Natural killer cell (primary cell): Measurements from ENCODE around the gene KCNB1. TPM values are rescaled to one million over a fixed set of nuclear protein-coding genes. Genes with fewer than 3 reads are reported as not detected.
A peak's percentile ranks its signal among the peaks of the same experiment; 100 is the strongest.

ENCODE experiments used
- ATAC-seq, 3 donors: fragments of 150-1000 bp in 2 of 3; fragments of 200-7000 bp in 1 of 3; cut with Tn5 transposase; 1 replicate in 1 of 3; 2 replicates in 2 of 3; pipeline ENCODE4 v1.10.0; 2021; ENCODE audit warnings: mild to moderate bottlenecking in 2 of 3, moderate library complexity in 2 of 3
- DNase-seq, 2 donors: peaks; one replicate each; pipeline versions ENCODE4 v3.0.0 to v3.0.0-alpha.2; 2013 to 2021; ENCODE audit warnings: mixed read lengths in 1 of 2
- H3K27ac ChIP-seq: one replicate; pipeline ENCODE4 v1.5.1; 2013; ENCODE audit warnings: mild to moderate bottlenecking, low read length
- H3K27me3 ChIP-seq: one replicate; pipeline ENCODE4 v1.6.1; 2013; ENCODE audit warnings: low read length; ENCODE audit not compliant: control insufficient read depth, insufficient read depth
- H3K36me3 ChIP-seq: one replicate; pipeline ENCODE4 v1.6.1; 2013; ENCODE audit warnings: low read length; ENCODE audit not compliant: control insufficient read depth, insufficient read depth
- H3K4me1 ChIP-seq: one replicate; pipeline ENCODE4 v1.6.1; 2013; ENCODE audit warnings: low read length; ENCODE audit not compliant: control insufficient read depth, insufficient read depth
- H3K4me3 ChIP-seq: one replicate; pipeline ENCODE4 v1.5.1; 2013; ENCODE audit warnings: low read length
- H3K9me3 ChIP-seq: one replicate; pipeline ENCODE4 v1.6.1; 2013; ENCODE audit warnings: low read length; ENCODE audit not compliant: control insufficient read depth, insufficient read depth
- H3K27ac Mint-ChIP-seq, 2 donors: one replicate each; pipeline ENCODE4 v1.8.0; 2022; ENCODE audit warnings: mild to moderate bottlenecking in 2 of 2, mixed read lengths in 2 of 2, moderate library complexity in 1 of 2
- H3K27me3 Mint-ChIP-seq, 2 donors: one replicate each; pipeline ENCODE4 v1.8.0; 2022; ENCODE audit warnings: low read depth in 2 of 2, mixed read lengths in 2 of 2
- H3K36me3 Mint-ChIP-seq: one replicate; pipeline ENCODE4 v1.8.0; 2022; ENCODE audit warnings: mixed read lengths
- H3K4me1 Mint-ChIP-seq, 2 donors: one replicate each; pipeline ENCODE4 v1.8.0; 2022; ENCODE audit warnings: mixed read lengths in 2 of 2
- H3K4me3 Mint-ChIP-seq: one replicate; pipeline ENCODE4 v1.8.0; 2022; ENCODE audit warnings: mild to moderate bottlenecking, moderate library complexity, mixed read lengths
- H3K9me3 Mint-ChIP-seq, 2 donors: one replicate each; pipeline ENCODE4 v1.8.0; 2022; ENCODE audit warnings: mixed read lengths in 2 of 2
- CTCF ChIP-seq: fragments of 200-600 bp; IDR thresholded peaks from one replicate; pipeline ENCODE4 v1.8.0; 2022; ENCODE audit warnings: antibody characterized with exemption
- WGBS: methylation state at CpG from one replicate; pipeline ENCODE4 v1.1.7; 2013; ENCODE audit warnings: missing lambda C conversion rate; ENCODE audit not compliant: insufficient coverage; 5-methylcytosine and 5-hydroxymethylcytosine counted together
- intact Hi-C: fragments of 100-400 bp; cut with micrococcal nuclease; formaldehyde crosslinking; loops from one replicate; pipeline ENCODE4 v1.14.2; 2022
- total RNA-seq, 4 donors: library from RNA; stranded (reverse); fragments of 120-200 nt in 1 of 4; gene quantifications; one replicate each; pipeline versions ENCODE4 v1.2.3 to v1.2.4, GENCODE V29; 2013 to 2022

The KCNB1 gene
- total RNA-seq, 3 donors from 2014 or later (not counting 1 experiment from before 2014, with no cell fraction given) = 0.09 TPM; not detected in 2

- H3K27ac Mint-ChIP-seq = no peak overlapping the region
- no peak for DNase-seq
- no peaks in the 10 kb centered on the region for H3K36me3 ChIP-seq
- no peaks in the 10 kb centered on the region for H3K4me1 Mint-ChIP-seq
- intact Hi-C loops = no loop called here
- no peaks in the 10 kb centered on the region for H3K36me3 Mint-ChIP-seq
- H3K4me3 Mint-ChIP-seq = no peak overlapping the region
- H3K9me3 Mint-ChIP-seq = no peaks in the 10 kb centered on the region
- H3K27ac ChIP-seq = no peak overlapping the region
- no peaks in the 10 kb centered on the region for H3K9me3 ChIP-seq
- no peak for ATAC-seq
- H3K4me1 ChIP-seq = no peaks in the 10 kb centered on the region
- no peak for TF ChIP-seq CTCF
- no peaks in the 10 kb centered on the region for H3K27me3 ChIP-seq
- 80% methylated on average over 5 of the region's 5 CpGs for WGBS
- H3K27me3 Mint-ChIP-seq = peaks cover 10 to 14% of the 10 kb centered on the region in 2 donors
- no peak overlapping the region for H3K4me3 ChIP-seq
Observed at GRCh38 chr20:49399329-49399728, 83.1 kb downstream of the KCNB1 start.

GRCh38 chr20:49398401-49399144 is 83.9 kb downstream of the KCNB1 start:
- no peaks in the 10 kb centered on the region for H3K4me1 ChIP-seq
- no peaks in the 10 kb centered on the region for H3K9me3 ChIP-seq
- H3K36me3 ChIP-seq = no peaks in the 10 kb centered on the region
- DNase-seq (no peak), ATAC-seq (peak in 1 of 3 donors; percentile 23)
- 86% methylated on average over 4 of the region's 4 CpGs for WGBS
- Mint-ChIP-seq H3K27ac (no peak overlapping the region), H3K9me3 (no peaks in the 10 kb centered on the region), H3K36me3 (no peaks in the 10 kb centered on the region), H3K4me3 (no peak overlapping the region), H3K4me1 (no peaks in the 10 kb centered on the region), H3K27me3 (peaks cover 10 to 17% of the 10 kb centered on the region in 2 donors)
- intact Hi-C loops = no loop called here
- no peak for TF ChIP-seq CTCF
- no peak overlapping the region for H3K4me3 ChIP-seq
- no peaks in the 10 kb centered on the region for H3K27me3 ChIP-seq
- H3K27ac ChIP-seq = no peak overlapping the region

- no peak overlapping the region for H3K4me3 Mint-ChIP-seq
- no peaks in the 10 kb centered on the region for H3K9me3 Mint-ChIP-seq
- H3K36me3 Mint-ChIP-seq = no peaks in the 10 kb centered on the region
- Histone ChIP-seq H3K4me3 (no peak overlapping the region), H3K36me3 (no peaks in the 10 kb centered on the region), H3K27me3 (no peaks in the 10 kb centered on the region), H3K4me1 (no peaks in the 10 kb centered on the region), H3K27ac (no peak overlapping the region), H3K9me3 (no peaks in the 10 kb centered on the region)
- DNase-seq (no peak), ATAC-seq (no peak)
- peaks cover 14 to 17% of the 10 kb centered on the region in 2 donors for H3K27me3 Mint-ChIP-seq
- 83% methylated on average over 6 of the region's 6 CpGs for WGBS
- H3K27ac Mint-ChIP-seq = no peak overlapping the region
- intact Hi-C loops = no loop called here
- H3K4me1 Mint-ChIP-seq = no peaks in the 10 kb centered on the region
- no peak for TF ChIP-seq CTCF
Observed at GRCh38 chr20:49397525-49397924, 84.9 kb downstream of the KCNB1 start.

GRCh38 chr20:49396230-49396629 is 86.2 kb downstream of the KCNB1 start:
- DNase-seq = no peak
- H3K27me3 ChIP-seq = no peaks in the 10 kb centered on the region
- Mint-ChIP-seq H3K27me3 (peaks cover 17 to 28% of the 10 kb centered on the region in 2 donors), H3K9me3 (no peaks in the 10 kb centered on the region), H3K36me3 (no peaks in the 10 kb centered on the region), H3K4me3 (no peak overlapping the region), H3K27ac (no peak overlapping the region), H3K4me1 (no peaks in the 10 kb centered on the region)
- no peak for TF ChIP-seq CTCF
- ATAC-seq = no peak
- H3K36me3 ChIP-seq = no peaks in the 10 kb centered on the region
- no peaks in the 10 kb centered on the region for H3K4me1 ChIP-seq
- 92% methylated on average over 6 of the region's 7 CpGs for WGBS
- H3K9me3 ChIP-seq = no peaks in the 10 kb centered on the region
- intact Hi-C loops = no loop called here
- no peak overlapping the region for H3K4me3 ChIP-seq
- H3K27ac ChIP-seq = no peak overlapping the region
